Astrocyte (in vitro differentiated cells and primary cell): ENCODE data around the gene SNPH.

Experiments
- EZH2 ChIP-seq: IDR thresholded peaks from 2 replicates; pipeline ENCODE4 v1.6.1; 2012; ENCODE audit warnings: mild to moderate bottlenecking, low read length, inconsistent platforms; ENCODE audit not compliant: insufficient read depth
- TF ChIP-seq, protein P1 (sequence below): IDR thresholded peaks from 2 replicates; pipeline ENCODE4 v1.5.1; 2011; ENCODE audit warnings: low read depth, mild to moderate bottlenecking, inconsistent platforms, low read length, moderate library complexity; ENCODE audit not compliant: insufficient read depth

DNA sequence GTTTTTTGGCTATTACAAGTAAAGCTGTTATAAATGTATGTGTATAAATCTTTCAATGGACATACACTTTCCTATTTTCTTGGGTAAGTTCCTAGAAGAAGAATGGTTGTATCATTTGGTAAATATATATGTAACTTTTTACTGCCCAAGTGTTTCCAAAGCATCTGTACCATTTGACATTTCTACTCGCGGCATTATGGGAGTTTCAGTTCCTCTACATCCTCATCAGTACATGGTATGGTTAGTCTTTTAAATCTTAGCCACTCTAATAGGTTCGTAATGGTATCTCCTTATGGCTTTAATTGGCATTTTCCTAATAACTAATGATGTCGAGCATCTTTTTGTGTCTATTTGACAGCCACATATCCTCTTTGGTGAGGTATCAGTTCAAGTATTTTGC is 12.9 kb downstream of the SNPH start:
- no peak for TF ChIP-seq EZH2
- TF ChIP-seq, protein P1, sequence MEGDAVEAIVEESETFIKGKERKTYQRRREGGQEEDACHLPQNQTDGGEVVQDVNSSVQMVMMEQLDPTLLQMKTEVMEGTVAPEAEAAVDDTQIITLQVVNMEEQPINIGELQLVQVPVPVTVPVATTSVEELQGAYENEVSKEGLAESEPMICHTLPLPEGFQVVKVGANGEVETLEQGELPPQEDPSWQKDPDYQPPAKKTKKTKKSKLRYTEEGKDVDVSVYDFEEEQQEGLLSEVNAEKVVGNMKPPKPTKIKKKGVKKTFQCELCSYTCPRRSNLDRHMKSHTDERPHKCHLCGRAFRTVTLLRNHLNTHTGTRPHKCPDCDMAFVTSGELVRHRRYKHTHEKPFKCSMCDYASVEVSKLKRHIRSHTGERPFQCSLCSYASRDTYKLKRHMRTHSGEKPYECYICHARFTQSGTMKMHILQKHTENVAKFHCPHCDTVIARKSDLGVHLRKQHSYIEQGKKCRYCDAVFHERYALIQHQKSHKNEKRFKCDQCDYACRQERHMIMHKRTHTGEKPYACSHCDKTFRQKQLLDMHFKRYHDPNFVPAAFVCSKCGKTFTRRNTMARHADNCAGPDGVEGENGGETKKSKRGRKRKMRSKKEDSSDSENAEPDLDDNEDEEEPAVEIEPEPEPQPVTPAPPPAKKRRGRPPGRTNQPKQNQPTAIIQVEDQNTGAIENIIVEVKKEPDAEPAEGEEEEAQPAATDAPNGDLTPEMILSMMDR = no peak
